Ascending aorta (tissue), 2 donors: ENCODE measurements around the gene COLGALT1. TPM values are rescaled to one million over a fixed set of nuclear protein-coding genes. Genes with fewer than 3 reads are reported as not detected.

ENCODE experiments used
- DNase-seq, 2 donors: peaks; one replicate each; pipeline ENCODE4 v3.0.0-alpha.2; 2019; ENCODE audit warnings: low spot score in 2 of 2
- H3K27ac ChIP-seq, 2 donors: fragments of 200-600 bp; sonication (generic); one replicate each; pipeline ENCODE4 v1.5.1; 2016 to 2017; ENCODE audit warnings: mild to moderate bottlenecking in 1 of 2
- H3K27me3 ChIP-seq: fragments of 200-600 bp; sonication (generic); one replicate; pipeline ENCODE4 v1.5.1; 2017
- H3K36me3 ChIP-seq, 2 donors: fragments of 200-600 bp; sonication (generic); one replicate each; pipeline ENCODE4 v1.5.1; 2016
- H3K4me1 ChIP-seq, 2 donors: fragments of 200-600 bp; sonication (generic); one replicate each; pipeline ENCODE4 v1.5.1; 2016 to 2017; ENCODE audit warnings: mild to moderate bottlenecking in 1 of 2
- H3K4me3 ChIP-seq, 2 donors: fragments of 200-600 bp; sonication (generic); one replicate each; pipeline ENCODE4 v1.5.1; 2016 to 2017; ENCODE audit warnings: mild to moderate bottlenecking in 1 of 2
- H3K9me3 ChIP-seq, 2 donors: fragments of 200-600 bp; sonication (generic); one replicate each; pipeline ENCODE4 v1.5.1; 2016
- CTCF ChIP-seq, 3 experiments: fragments of 200-600 bp in 2 of 3; fragments of 450-650 bp in 1 of 3; sonication (generic) in 2 of 3; IDR thresholded peaks; one replicate each; pipeline ENCODE4 v1.5.1; 2016 to 2019; ENCODE audit warnings: antibody characterized with exemption in 3 of 3, mild to moderate bottlenecking in 1 of 3, moderate library complexity in 1 of 3
- intact Hi-C: fragments of 100-400 bp; cut with DNase I; formaldehyde crosslinking; loops from one replicate; pipeline ENCODE4 v1.15.1; 2023
- total RNA-seq: library from RNA; depleted of rRNA; stranded (reverse); fragments of >200 nt; gene quantifications from one replicate; pipeline ENCODE4 v1.1.0, GENCODE V29; 2016

COLGALT1 gene
- total RNA-seq, 1 donor from 2014 or later, result 95.4 TPM

- Histone ChIP-seq H3K4me1 (peaks cover 0 to 3% of the 10 kb centered on the region in 2 donors), H3K36me3 (no peaks in the 10 kb centered on the region), H3K27ac (no peak overlapping the region), H3K4me3 (no peak overlapping the region), H3K9me3 (no peaks in the 10 kb centered on the region), H3K27me3 (no peaks in the 10 kb centered on the region)
- DNase-seq, result no peak
- TF ChIP-seq CTCF (IDR thresholded peaks at IDR 0.05), result no peak
- intact Hi-C loops, result no loop called here
Measured at GRCh38 chr19:17610384-17610783, 54.9 kb downstream of the COLGALT1 start.

DNA sequence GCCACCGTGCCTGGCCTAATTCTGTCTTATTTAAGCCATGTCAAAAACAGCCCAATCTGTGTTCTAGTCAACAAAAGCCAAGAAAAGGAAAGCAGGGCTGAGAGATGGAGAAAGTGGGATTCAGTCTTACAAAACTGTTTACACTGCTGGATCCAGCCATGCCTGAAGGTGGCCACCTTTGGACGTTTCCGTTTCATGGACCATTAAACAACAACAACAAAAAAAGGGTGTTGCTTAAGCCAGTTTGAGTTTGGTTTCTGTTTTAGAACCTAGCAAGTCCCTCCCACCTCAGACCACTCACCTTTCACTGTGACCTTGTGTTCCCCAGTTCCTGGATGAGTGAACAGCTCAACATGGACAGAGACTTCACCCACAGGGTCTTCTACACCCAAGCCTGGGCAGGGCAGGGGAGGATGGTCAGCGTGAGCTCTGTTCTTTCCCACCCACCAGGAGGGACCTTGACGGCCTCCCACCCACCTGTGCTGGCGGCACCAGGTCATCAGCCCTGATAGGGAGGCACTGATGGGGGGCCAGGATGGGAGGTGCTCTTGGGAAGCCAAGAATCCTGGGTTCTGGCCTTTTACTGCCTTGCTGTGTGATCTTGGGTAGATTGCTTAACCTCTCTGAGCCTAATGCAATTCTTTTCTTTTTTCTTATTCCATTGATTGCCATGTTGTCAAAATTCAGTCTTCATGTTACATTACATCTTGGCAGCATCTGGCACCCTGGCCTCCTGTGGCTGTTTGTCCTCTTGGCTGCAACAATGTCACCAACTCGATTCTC, 56.2 kb downstream of the COLGALT1 start:
- H3K4me1 ChIP-seq, result peaks cover 0 to 3% of the 10 kb centered on the region in 2 donors
- H3K27me3 ChIP-seq, result no peaks in the 10 kb centered on the region
- H3K36me3 ChIP-seq, result no peaks in the 10 kb centered on the region
- no peak overlapping the region for H3K27ac ChIP-seq
- H3K4me3 ChIP-seq, result no peak overlapping the region
- intact Hi-C loops, result no loop called here
- TF ChIP-seq CTCF (IDR thresholded peaks at IDR 0.05), result no peak
- H3K9me3 ChIP-seq, result no peaks in the 10 kb centered on the region
- DNase-seq, result no peak

GRCh38 chr19:17614476-17614875, 59.0 kb downstream of the COLGALT1 start:
- intact Hi-C loops, result no loop called here
- no peaks in the 10 kb centered on the region for H3K27me3 ChIP-seq

DNA sequence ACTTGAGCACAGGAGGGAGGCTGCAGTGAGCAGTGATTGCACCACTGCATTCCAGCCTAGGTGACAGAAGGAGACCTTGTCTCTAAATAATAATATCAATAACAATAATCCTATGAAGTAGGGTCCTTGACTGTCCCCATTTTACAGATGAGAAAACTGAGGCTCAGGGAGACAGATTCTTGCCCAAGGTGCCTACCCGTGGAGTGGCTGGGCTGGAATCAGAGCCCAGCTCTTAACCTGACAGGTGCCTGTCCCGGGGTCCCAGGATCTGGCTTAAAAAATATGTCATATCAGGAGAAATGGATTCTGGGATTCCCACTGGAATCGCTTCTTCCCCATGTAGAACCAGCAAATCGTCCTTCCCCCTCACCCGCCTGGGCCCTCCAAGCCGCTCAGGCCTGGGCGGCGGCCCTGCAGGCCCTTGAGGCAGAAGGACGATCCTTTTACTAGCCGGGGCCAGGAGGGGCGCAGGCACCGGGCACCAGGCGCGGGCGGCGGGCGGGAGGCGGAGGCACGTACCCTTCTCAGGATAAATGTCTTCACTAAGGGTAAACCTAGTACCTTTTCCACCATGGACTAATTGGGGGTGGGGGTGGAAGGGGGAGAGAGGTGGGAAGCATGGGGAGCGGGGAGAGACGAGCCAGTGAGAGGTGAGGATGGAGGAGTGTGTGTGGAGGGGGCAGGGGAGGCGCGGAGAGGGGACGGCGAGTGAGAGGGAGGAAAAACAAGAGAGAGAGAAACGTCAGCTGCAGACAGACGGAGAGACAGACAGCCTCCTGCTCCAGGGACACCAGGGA, 60.6 kb downstream of the COLGALT1 start:
- Histone ChIP-seq H3K36me3 (no peaks in the 10 kb centered on the region), H3K9me3 (no peaks in the 10 kb centered on the region), H3K4me3 (peak overlapping the region in 1 of 2 donors; percentile 54), H3K27ac (no peak overlapping the region), H3K4me1 (peaks cover 0 to 3% of the 10 kb centered on the region in 2 donors), H3K27me3 (no peaks in the 10 kb centered on the region)
- intact Hi-C loops, result no loop called here
- TF ChIP-seq CTCF (IDR thresholded peaks at IDR 0.05), result no peak
- no peak for DNase-seq

More at GRCh38 chr19:17614476-17614875, 59.0 kb downstream of the COLGALT1 start:
- DNase-seq, result no peak
- no peak for TF ChIP-seq CTCF (IDR thresholded peaks at IDR 0.05)
- Histone ChIP-seq H3K9me3 (no peaks in the 10 kb centered on the region), H3K36me3 (no peaks in the 10 kb centered on the region), H3K4me3 (no peak overlapping the region), H3K27ac (no peak overlapping the region), H3K4me1 (peaks cover 0 to 3% of the 10 kb centered on the region in 2 donors)

DNA sequence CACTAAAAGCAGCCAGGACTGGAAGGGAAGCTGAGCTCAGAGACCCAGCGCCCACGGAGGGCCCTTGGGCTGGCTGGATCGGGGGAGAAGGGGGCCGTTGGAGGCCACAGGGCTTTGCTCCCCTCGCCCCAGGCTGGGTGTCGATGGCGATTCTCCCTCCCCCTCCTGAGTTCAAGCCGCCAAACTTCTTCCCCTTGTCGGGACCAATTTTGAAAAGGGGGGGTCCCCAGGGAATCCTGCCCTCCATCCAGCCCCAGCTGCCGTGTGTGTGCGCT, 61.2 kb downstream of the COLGALT1 start:
- Histone ChIP-seq H3K9me3 (no peaks in the 10 kb centered on the region), H3K4me1 (peaks cover 0 to 3% of the 10 kb centered on the region in 2 donors), H3K27me3 (no peaks in the 10 kb centered on the region), H3K4me3 (peak overlapping the region in 1 of 2 donors; percentile 54), H3K27ac (no peak overlapping the region), H3K36me3 (no peaks in the 10 kb centered on the region)
- no peak for DNase-seq
- intact Hi-C loops, result no loop called here
- TF ChIP-seq CTCF (IDR thresholded peaks at IDR 0.05), result no peak
